Measurements from ENCODE around the gene MROH8.

MROH8 gene

DNA sequence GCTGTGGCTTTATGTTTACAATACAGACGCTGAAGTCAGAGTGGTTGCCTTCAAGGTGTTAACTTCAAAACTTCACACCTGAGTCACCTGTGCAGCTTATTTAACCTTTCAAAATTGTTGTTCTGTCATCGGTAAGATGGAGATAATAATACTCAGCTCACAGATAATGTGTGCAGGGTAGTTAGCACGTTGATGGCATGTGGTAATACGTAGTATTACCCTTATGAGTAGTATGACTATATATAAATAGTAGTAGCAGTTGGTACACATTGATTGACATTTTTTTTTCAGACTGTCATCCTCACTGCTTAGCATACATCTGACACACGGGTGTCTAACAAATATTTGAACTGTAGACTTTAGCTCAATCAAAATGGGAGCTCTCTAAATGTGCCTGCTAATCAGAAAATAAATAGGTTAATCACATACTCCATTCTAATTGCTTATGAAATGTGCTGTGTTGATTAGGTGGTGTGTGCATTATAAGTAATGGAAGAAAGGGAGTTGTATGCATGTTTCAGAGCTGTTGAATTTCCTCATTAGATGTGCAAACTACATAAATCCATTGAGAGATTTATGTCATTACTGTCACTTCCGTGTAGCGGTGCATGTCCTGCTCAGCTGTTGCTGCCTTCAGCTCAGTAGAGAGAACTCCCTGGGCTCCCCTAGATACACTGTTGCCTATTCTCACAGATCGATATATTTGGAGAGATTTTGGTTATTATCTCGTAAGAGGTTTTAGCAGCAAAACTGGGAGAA is 11.2 kb upstream of the MROH8 start:
- TF ChIP-seq, protein P1, sequence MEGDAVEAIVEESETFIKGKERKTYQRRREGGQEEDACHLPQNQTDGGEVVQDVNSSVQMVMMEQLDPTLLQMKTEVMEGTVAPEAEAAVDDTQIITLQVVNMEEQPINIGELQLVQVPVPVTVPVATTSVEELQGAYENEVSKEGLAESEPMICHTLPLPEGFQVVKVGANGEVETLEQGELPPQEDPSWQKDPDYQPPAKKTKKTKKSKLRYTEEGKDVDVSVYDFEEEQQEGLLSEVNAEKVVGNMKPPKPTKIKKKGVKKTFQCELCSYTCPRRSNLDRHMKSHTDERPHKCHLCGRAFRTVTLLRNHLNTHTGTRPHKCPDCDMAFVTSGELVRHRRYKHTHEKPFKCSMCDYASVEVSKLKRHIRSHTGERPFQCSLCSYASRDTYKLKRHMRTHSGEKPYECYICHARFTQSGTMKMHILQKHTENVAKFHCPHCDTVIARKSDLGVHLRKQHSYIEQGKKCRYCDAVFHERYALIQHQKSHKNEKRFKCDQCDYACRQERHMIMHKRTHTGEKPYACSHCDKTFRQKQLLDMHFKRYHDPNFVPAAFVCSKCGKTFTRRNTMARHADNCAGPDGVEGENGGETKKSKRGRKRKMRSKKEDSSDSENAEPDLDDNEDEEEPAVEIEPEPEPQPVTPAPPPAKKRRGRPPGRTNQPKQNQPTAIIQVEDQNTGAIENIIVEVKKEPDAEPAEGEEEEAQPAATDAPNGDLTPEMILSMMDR (IDR thresholded peaks at IDR 0.05): no peak
- TF ChIP-seq ZFX (IDR thresholded peaks at IDR 0.05; ENCODE audit: borderline replicate concordance): no peak
- H3K27ac ChIP-seq: no peak overlapping the region

DNA sequence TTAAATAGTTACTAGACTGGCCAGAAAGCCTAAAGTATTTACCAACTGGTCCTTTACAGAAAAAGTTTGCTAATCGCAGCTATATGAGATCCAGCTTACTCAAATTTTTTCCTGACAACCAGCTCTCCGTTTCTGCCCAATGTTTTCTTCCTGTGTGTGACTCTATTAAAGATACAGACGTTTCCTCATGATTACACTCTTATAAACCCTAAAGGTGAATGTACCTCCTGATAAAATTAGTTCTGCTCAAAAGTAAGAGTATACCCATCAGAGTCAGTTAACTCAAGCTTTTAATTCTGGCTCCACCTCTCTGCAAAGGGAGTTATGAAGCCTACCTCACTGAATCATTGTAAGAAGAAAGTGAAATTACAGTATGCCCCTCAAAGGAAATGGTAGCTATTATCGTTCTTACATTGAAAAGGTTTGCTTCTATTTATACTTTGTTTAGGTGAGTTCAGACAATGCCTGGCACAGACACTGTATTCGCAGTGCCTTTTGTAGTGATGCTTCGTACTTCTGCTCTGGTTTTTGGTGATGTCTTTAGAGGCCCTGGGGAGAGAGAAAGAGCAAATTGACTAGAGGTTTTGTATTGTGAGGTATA is 10.2 kb upstream of the MROH8 start:
- H3K27ac ChIP-seq: no peak overlapping the region
- no peak for TF ChIP-seq ZFX (IDR thresholded peaks at IDR 0.05; ENCODE audit: borderline replicate concordance)
- TF ChIP-seq, protein P1 (IDR thresholded peaks at IDR 0.05): no peak

DNA sequence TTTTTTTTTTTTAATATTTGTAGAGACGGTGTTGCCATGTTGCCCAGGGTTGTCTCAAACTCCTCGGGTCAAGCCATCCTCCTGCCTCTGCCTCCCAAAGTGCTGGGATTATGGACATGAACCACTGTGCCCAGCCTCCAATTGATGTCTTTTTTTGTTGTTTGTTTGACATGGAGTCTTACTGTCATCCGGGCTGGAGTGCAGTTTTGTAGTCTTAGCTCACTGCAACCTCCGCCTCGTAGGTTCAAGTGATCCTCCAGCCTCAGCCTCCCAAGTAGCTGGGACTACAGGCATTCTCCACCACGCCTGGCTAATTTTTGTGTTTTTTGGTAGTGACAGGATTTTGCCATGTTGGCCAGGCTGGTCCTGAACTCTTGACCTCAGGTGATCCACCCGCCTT is 9.4 kb upstream of the MROH8 start:
- TF ChIP-seq, protein P1 (IDR thresholded peaks at IDR 0.05): no peak
- TF ChIP-seq ZFX (IDR thresholded peaks at IDR 0.05; ENCODE audit: borderline replicate concordance): no peak
- H3K27ac ChIP-seq: no peak overlapping the region

DNA sequence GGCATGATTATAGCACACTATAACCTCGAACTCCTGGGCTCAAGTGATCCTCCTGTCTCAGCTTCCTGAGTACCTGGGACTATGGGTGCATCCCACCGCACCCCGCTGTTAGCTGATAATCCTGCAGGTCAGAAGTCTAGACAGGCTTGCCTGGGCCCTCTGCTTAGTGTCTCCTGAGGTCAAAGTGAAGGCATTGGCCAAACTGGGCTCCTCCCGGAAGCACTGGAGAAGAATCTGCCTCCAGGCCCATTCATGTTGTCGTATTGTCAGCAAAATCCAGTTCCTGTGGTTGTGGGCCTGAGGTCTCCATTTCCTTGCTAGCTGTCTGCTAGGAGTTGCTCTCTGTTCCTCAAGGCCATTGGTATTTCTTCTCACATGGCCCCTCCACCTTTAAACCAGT is 6.3 kb upstream of the MROH8 start:
- TF ChIP-seq, protein P1 (IDR thresholded peaks at IDR 0.05): no peak
- no peak for TF ChIP-seq ZFX (IDR thresholded peaks at IDR 0.05; ENCODE audit: borderline replicate concordance)
- H3K27ac ChIP-seq: no peak overlapping the region

DNA sequence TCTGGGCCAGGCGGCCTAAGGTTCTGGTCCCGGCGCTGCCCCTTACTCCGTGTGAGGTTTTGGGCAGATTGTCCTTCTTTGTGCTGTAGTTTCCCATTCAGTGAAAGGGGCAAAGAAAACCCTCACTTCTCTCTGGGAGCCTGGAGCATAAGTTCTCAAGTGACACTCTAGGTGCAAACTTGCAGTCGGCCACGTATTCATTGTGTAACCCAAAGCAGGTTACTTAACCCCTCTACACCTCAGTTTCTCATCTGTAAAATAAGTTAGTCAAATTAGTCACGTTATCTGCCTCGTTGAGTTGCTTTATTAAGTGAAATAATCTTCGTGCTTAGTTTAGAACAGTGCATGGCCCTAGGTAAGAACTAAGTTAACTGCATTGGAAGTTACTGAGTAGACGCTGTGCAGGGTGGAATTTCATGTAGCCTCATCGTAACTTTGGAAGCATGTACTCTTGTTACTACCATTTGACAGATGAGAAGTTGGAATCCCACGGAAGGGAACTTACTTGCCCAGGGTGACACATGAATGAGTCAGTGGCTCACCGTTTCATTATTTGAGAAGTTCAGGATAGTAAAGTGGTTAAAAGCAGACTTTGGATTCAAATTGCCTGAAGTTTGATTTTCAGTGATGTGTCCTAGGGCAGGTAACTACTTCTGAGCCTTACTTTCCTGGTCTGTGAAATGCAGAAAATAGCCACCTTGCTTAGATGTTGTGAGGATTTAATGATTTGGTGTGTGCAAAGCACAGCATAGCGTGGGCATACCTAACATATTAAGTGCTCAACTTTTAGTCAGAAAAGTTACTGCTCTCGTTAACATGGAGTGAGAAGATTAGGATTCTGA is 556 bp upstream of the MROH8 start:
- TF ChIP-seq ZFX (IDR thresholded peaks at IDR 0.05; ENCODE audit: borderline replicate concordance): no peak
- TF ChIP-seq, protein P1 (IDR thresholded peaks at IDR 0.05): no peak
- peak overlapping the region; percentile 99 for H3K27ac ChIP-seq

DNA sequence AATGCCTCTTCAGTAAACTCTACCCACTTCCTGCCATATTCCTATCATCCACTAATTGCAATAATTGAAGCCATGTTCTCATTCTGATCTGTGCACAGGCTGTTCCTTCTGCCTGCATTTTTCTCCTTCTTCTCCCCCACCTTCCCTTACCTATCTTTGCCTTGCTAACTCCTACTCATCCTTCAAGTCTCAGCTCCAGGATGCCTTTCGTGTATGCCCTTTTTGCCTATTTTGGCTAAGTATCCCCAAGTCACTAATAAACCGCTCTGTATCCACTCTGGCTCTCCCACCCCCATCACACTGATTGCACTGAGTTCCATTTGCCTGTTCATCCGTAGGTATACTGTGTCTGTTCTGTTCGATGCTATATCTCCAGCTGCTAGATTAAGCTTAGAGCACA is 6.5 kb downstream of the MROH8 start:
- H3K27ac ChIP-seq: no peak overlapping the region
- TF ChIP-seq, protein P1 (IDR thresholded peaks at IDR 0.05): no peak
- no peak for TF ChIP-seq ZFX (IDR thresholded peaks at IDR 0.05; ENCODE audit: borderline replicate concordance)

All from 22Rv1 (cell line).